Measurements from ENCODE around the gene SIPA1L3. TPM values are rescaled to one million over a fixed set of nuclear protein-coding genes. Genes with fewer than 3 reads are reported as not detected.

SIPA1L3 gene
- total and polyA plus RNA-seq, 12 donors = 2.2 to 24.1 (median 11.8) TPM

DNA sequence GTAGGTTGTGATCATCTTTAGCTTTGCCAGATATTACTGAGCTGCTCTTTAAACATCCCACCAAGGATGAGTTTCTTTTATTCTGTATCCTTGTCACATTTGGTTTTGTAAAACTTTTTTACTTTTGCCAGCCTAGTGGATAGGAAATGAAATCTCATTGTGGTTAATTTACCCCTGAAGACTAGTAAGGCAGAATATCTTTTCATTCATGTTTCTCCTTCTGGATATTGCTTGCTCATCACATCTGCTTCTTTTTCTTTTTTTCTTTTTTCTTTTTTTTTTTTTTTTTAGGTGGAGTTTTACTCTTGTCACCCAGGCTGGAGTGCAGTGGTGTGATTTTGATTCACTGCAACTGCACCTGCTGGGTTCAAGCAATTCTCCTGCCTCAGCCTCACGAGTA, 31.3 kb downstream of the SIPA1L3 start:
- no peak for DNase-seq
- Histone ChIP-seq H3K27me3 (no peaks in the 10 kb centered on the region), H3K4me3 (no peak overlapping the region), H3K27ac (no peak overlapping the region), H3K9me3 (replicated peaks in 1 of 3) (peaks cover 0 to 7% (median 0%) of the 10 kb centered on the region in 3 donors), H3K4me1 (replicated peaks in 1 of 2) (peaks cover 0 to 6% of the 10 kb centered on the region in 2 donors), H3K36me3 (replicated peaks in 1 of 2) (no peaks in the 10 kb centered on the region)
- 94 to 100% (median 100%) methylated on average over 1 of the region's 1 CpG for WGBS, 4 donors
- intact Hi-C loops (cut with DNase I) = no loop called here
- no peak for TF ChIP-seq POLR2A (IDR thresholded peaks at IDR 0.05)
- TF ChIP-seq, protein P1, sequence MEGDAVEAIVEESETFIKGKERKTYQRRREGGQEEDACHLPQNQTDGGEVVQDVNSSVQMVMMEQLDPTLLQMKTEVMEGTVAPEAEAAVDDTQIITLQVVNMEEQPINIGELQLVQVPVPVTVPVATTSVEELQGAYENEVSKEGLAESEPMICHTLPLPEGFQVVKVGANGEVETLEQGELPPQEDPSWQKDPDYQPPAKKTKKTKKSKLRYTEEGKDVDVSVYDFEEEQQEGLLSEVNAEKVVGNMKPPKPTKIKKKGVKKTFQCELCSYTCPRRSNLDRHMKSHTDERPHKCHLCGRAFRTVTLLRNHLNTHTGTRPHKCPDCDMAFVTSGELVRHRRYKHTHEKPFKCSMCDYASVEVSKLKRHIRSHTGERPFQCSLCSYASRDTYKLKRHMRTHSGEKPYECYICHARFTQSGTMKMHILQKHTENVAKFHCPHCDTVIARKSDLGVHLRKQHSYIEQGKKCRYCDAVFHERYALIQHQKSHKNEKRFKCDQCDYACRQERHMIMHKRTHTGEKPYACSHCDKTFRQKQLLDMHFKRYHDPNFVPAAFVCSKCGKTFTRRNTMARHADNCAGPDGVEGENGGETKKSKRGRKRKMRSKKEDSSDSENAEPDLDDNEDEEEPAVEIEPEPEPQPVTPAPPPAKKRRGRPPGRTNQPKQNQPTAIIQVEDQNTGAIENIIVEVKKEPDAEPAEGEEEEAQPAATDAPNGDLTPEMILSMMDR (IDR thresholded peaks at IDR 0.05) = no peak

DNA sequence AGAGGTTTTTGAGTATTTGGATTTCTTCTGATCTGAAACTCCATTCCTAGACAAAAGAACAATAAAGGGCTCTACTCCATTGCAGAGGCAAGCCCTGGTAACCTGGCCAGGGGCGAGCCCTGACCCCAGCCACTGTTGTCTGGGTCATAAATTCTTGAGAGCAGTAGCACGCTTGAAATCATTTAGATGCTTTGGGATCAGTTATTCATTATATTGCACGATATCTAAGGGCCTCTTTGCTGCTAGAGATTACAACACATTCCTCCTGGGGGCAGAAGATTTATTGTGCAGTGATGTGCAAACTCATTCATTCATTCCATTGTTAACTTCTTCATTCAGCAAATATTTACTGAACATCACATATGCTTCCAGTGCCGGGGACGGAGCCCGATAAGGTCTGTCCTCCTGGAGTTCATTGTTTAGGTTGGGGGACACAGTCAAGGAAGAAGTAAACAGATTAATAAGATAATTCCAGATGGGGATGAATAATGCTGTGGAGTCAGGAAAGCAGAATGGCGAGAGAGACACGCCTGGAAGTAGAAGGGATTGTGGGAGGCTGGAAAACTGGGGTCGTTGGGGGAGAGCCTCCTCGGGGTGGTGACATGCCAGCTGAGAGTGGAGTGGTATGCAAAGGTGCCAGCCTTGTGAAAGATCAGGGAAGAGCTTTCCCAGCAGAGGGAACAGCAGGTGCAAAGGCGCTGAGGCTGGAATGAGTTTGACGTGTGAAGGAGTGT, 34.9 kb downstream of the SIPA1L3 start:
- WGBS, 4 donors = 86 to 93% (median 90%) methylated on average over 10 to 12 of the region's 12 CpGs
- TF ChIP-seq, protein P1 (IDR thresholded peaks at IDR 0.05) = no peak
- TF ChIP-seq POLR2A (IDR thresholded peaks at IDR 0.05) = no peak
- no peaks in the 10 kb centered on the region for H3K9me3 ChIP-seq (replicated peaks in 1 of 3)
- no peaks in the 10 kb centered on the region for H3K27me3 ChIP-seq
- H3K36me3 ChIP-seq (replicated peaks in 1 of 2) = no peaks in the 10 kb centered on the region
- H3K27ac ChIP-seq = no peak overlapping the region
- intact Hi-C loops (cut with DNase I) = no loop called here
- H3K4me3 ChIP-seq = no peak overlapping the region
- no peak for DNase-seq
- H3K4me1 ChIP-seq (replicated peaks in 1 of 2) = no peaks in the 10 kb centered on the region

DNA sequence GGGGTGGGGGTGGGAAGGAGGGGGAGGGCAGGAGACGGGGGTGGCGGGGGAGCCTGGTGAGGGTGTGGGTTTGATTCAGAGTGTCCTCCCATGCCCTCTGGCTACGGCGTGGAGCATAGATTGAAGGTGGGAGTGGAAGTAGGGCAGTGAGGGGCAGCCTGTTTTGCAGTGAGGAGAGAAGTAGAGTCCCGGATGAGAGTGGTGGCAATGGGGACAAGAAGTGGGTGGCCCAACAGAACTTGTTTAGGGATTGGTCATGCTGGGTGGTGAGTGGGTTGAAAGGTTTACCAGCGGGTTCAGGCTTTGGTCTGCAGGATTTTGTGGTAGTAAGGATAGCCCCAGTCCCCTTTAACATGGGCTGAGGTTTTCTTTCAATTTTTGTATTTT, 35.5 kb downstream of the SIPA1L3 start:
- WGBS, 4 donors = 86 to 96% (median 92%) methylated on average over 6 of the region's 6 CpGs
- no peak for TF ChIP-seq POLR2A (IDR thresholded peaks at IDR 0.05)
- TF ChIP-seq, protein P1 (IDR thresholded peaks at IDR 0.05) = no peak
- Histone ChIP-seq H3K36me3 (replicated peaks in 1 of 2) (no peaks in the 10 kb centered on the region), H3K27me3 (no peaks in the 10 kb centered on the region), H3K9me3 (replicated peaks in 1 of 3) (no peaks in the 10 kb centered on the region), H3K4me3 (no peak overlapping the region), H3K27ac (no peak overlapping the region), H3K4me1 (replicated peaks in 1 of 2) (no peaks in the 10 kb centered on the region)
- DNase-seq = no peak
- intact Hi-C loops (cut with DNase I) = no loop called here

DNA sequence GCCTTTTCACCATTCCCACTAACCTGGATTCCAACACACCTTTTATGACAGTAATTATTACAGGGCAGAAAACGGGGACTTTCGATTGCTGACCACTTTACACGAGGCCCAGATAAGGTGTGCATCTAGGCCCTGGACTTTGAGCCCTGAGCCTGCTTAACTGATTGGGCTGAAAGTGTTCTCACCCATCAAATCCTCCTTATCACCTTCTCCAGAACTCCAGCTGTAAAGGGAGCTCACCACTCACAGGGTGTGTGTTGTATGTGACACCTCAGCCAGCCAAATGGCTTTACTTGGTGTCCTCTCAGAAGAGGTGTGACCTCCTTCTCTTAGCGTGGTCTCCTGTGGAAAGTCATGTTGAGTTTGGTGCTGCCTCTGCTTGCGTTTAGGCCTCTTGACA, 36.5 kb downstream of the SIPA1L3 start:
- Histone ChIP-seq H3K27me3 (no peaks in the 10 kb centered on the region), H3K36me3 (replicated peaks in 1 of 2) (no peaks in the 10 kb centered on the region), H3K4me3 (no peak overlapping the region), H3K4me1 (replicated peaks in 1 of 2) (no peaks in the 10 kb centered on the region), H3K9me3 (replicated peaks in 1 of 3) (no peaks in the 10 kb centered on the region), H3K27ac (no peak overlapping the region)
- intact Hi-C loops (cut with DNase I) = no loop called here
- 86 to 93% (median 89%) methylated on average over 5 of the region's 5 CpGs for WGBS, 4 donors
- no peak for DNase-seq
- TF ChIP-seq, protein P1 (IDR thresholded peaks at IDR 0.05) = no peak
- TF ChIP-seq POLR2A (IDR thresholded peaks at IDR 0.05) = no peak

Measured in adrenal gland (tissue), 12 donors.